Fibroblast of the aortic adventitia (primary cell): ENCODE measurements around the gene ATP11A. TPM values are rescaled to one million over a fixed set of nuclear protein-coding genes. Genes with fewer than 3 reads are reported as not detected.

ENCODE experiments used
- DNase-seq: peaks from one replicate; pipeline ENCODE4 v3.0.0-alpha.2; 2010; ENCODE audit warnings: low read depth
- H3K4me3 ChIP-seq: 2 replicates; pipeline ENCODE4 v1.5.1; 2011; ENCODE audit warnings: low read depth, mild to moderate bottlenecking, control low read depth, low read length, moderate library complexity
- total RNA-seq: library from RNA; depleted of rRNA; stranded (reverse); fragments of >200 nt; gene quantifications from 2 replicates; pipeline ENCODE4 v1.2.3, GENCODE V29; 2012; ENCODE audit warnings: low replicate concordance
- TF ChIP-seq, protein P1 (sequence below): IDR thresholded peaks from 2 replicates; pipeline ENCODE4 v1.5.1; 2011; ENCODE audit warnings: mild to moderate bottlenecking, low read length, control low read depth, inconsistent platforms; ENCODE audit not compliant: insufficient read depth

ATP11A gene
- total RNA-seq, 1 donor: 8.9 TPM

DNA sequence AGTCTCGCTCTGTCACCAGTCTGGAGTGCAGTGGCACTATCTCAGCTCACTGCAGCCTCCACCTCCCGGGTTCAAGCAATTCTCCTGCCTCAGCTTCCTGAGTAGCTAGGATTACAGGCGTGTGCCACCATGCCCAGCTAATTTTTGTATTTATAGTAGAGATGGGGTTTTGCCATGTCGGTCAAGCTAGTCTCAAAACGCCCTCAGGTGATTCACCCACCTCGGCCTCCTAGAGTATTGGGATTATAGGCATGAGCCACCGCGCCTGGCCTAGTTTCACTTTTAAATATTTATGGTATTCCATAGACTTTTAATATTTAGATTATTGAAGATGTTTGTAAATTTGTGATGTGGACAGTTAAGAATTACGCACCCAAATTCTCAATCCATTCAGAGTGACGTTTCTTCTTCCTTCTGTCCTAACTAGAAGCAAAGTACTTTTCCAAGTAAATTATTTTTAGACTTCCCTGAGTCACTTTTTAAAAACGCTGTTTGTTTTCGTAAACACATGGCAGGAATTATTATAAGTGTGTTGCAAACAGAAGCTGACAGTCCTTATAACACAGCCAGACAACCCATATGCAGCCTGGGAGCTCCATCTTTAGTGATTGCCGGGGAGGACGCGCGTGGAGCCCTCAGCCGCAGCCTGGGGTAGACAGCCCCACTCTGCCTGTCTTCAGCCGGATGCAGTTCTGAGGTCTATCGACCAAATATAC lies 131.7 kb downstream of the ATP11A start:
- H3K4me3 ChIP-seq: no peak overlapping the region
- TF ChIP-seq, protein P1, sequence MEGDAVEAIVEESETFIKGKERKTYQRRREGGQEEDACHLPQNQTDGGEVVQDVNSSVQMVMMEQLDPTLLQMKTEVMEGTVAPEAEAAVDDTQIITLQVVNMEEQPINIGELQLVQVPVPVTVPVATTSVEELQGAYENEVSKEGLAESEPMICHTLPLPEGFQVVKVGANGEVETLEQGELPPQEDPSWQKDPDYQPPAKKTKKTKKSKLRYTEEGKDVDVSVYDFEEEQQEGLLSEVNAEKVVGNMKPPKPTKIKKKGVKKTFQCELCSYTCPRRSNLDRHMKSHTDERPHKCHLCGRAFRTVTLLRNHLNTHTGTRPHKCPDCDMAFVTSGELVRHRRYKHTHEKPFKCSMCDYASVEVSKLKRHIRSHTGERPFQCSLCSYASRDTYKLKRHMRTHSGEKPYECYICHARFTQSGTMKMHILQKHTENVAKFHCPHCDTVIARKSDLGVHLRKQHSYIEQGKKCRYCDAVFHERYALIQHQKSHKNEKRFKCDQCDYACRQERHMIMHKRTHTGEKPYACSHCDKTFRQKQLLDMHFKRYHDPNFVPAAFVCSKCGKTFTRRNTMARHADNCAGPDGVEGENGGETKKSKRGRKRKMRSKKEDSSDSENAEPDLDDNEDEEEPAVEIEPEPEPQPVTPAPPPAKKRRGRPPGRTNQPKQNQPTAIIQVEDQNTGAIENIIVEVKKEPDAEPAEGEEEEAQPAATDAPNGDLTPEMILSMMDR: no peak
- DNase-seq: no peak

- no peak overlapping the region for H3K4me3 ChIP-seq
- no peak for DNase-seq
- TF ChIP-seq, protein P1: no peak
These were observed 133.0 kb downstream of the ATP11A start for GRCh38 chr13:112822851-112823250.

GRCh38 chr13:112824429-112824828 lies 134.6 kb downstream of the ATP11A start:
- TF ChIP-seq, protein P1: no peak
- DNase-seq: no peak
- no peak overlapping the region for H3K4me3 ChIP-seq

DNA sequence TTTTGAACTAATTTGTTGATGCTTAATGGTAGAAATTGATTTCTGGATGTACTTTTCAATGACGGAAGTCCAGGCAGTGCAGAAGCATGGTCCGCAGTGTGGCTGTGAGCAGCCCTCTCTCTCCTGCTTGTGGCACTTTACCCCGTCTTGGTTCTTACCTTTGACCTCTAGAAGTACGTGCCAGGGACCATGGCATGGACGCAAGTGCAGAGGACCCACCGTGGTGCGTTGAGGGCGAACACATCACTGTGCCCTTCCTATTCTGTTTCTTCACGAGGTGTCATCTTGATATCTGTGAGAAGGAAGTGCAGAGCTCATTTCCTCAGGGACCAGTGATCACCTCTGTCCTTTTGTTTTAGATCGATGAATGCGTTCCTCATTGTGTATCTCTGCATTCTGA lies 135.2 kb downstream of the ATP11A start:
- DNase-seq: no peak
- TF ChIP-seq, protein P1: no peak
- H3K4me3 ChIP-seq: no peak overlapping the region

- H3K4me3 ChIP-seq: no peak overlapping the region
- TF ChIP-seq, protein P1: no peak
These were observed 136.0 kb downstream of the ATP11A start for GRCh38 chr13:112825875-112826274.

GRCh38 chr13:112826565-112826964 lies 136.7 kb downstream of the ATP11A start:
- DNase-seq: no peak
- H3K4me3 ChIP-seq: no peak overlapping the region
- TF ChIP-seq, protein P1: no peak

More at GRCh38 chr13:112825875-112826274, 136.0 kb downstream of the ATP11A start:
- no peak for DNase-seq
